Measurements from ENCODE around the gene TXNRD1. TPM values are rescaled to one million over a fixed set of nuclear protein-coding genes. Genes with fewer than 3 reads are reported as not detected.

TXNRD1 gene
- total RNA-seq, 2 donors from 2014 or later: 83.4 to 144 TPM

GRCh38 chr12:104313568-104314241 lies 98.1 kb downstream of the TXNRD1 start:
- Histone ChIP-seq H3K4me3 (ENCODE audit: low read length) (no peak overlapping the region), H3K27me3 (ENCODE audit: control insufficient read depth, insufficient read depth, low read length, poor library complexity, severe bottlenecking) (no peaks in the 10 kb centered on the region), H3K36me3 (ENCODE audit: control insufficient read depth, insufficient read depth, low read length) (peaks cover 77% of the 10 kb centered on the region), H3K9me3 (ENCODE audit: control insufficient read depth, low read length) (no peaks in the 10 kb centered on the region), H3K27ac (ENCODE audit: low read depth, low read length) (no peak overlapping the region), H3K4me1 (ENCODE audit: control insufficient read depth, insufficient read depth, low read length) (no peaks in the 10 kb centered on the region), H3K9ac (ENCODE audit: extremely low read depth, low read length, poor library complexity, severe bottlenecking) (no peak overlapping the region)
- no peak for DNase-seq
- Mint-ChIP-seq H3K27ac (no peak overlapping the region), H3K9me3 (no peaks in the 10 kb centered on the region), H3K4me3 (no peak overlapping the region), H3K4me1 (peaks cover 3% of the 10 kb centered on the region), H3K27me3 (ENCODE audit: insufficient read depth) (no peaks in the 10 kb centered on the region), H3K36me3 (ENCODE audit: low read depth) (peaks cover 61% of the 10 kb centered on the region)
- WGBS, 2 experiments (ENCODE audit: insufficient coverage in 1 of 2, insufficient read length in 1 of 2): 69 to 70% methylated on average over 4 of the region's 4 CpGs
- TF ChIP-seq CTCF (conservative IDR thresholded peaks at IDR 0.05): no peak

GRCh38 chr12:104314242-104314614 lies 98.6 kb downstream of the TXNRD1 start:
- H3K9ac ChIP-seq (ENCODE audit: extremely low read depth, low read length, poor library complexity, severe bottlenecking): no peak overlapping the region
- no peak for DNase-seq
- WGBS, 2 experiments (ENCODE audit: insufficient coverage in 1 of 2, insufficient read length in 1 of 2): 95 to 100% methylated on average over 1 of the region's 1 CpG
- no peaks in the 10 kb centered on the region for H3K9me3 Mint-ChIP-seq
- H3K9me3 ChIP-seq (ENCODE audit: control insufficient read depth, low read length): no peaks in the 10 kb centered on the region
- H3K27me3 Mint-ChIP-seq (ENCODE audit: insufficient read depth): no peaks in the 10 kb centered on the region
- no peak overlapping the region for H3K4me3 ChIP-seq (ENCODE audit: low read length)
- no peaks in the 10 kb centered on the region for H3K4me1 ChIP-seq (ENCODE audit: control insufficient read depth, insufficient read depth, low read length)
- H3K27ac ChIP-seq (ENCODE audit: low read depth, low read length): no peak overlapping the region
- H3K36me3 ChIP-seq (ENCODE audit: control insufficient read depth, insufficient read depth, low read length): peaks cover 82% of the 10 kb centered on the region
- no peak overlapping the region for H3K27ac Mint-ChIP-seq
- no peak overlapping the region for H3K4me3 Mint-ChIP-seq
- peaks cover 3% of the 10 kb centered on the region for H3K4me1 Mint-ChIP-seq
- H3K27me3 ChIP-seq (ENCODE audit: control insufficient read depth, insufficient read depth, low read length, poor library complexity, severe bottlenecking): no peaks in the 10 kb centered on the region
- no peak for TF ChIP-seq CTCF (conservative IDR thresholded peaks at IDR 0.05)
- peaks cover 63% of the 10 kb centered on the region for H3K36me3 Mint-ChIP-seq (ENCODE audit: low read depth)

GRCh38 chr12:104315326-104316224 lies 100.0 kb downstream of the TXNRD1 start:
- no peaks in the 10 kb centered on the region for H3K27me3 Mint-ChIP-seq (ENCODE audit: insufficient read depth)
- H3K9ac ChIP-seq (ENCODE audit: extremely low read depth, low read length, poor library complexity, severe bottlenecking): no peak overlapping the region
- TF ChIP-seq CTCF (conservative IDR thresholded peaks at IDR 0.05): no peak
- H3K4me3 Mint-ChIP-seq: no peak overlapping the region
- no peak overlapping the region for H3K27ac Mint-ChIP-seq
- DNase-seq: no peak
- H3K4me1 ChIP-seq (ENCODE audit: control insufficient read depth, insufficient read depth, low read length): no peaks in the 10 kb centered on the region
- H3K9me3 ChIP-seq (ENCODE audit: control insufficient read depth, low read length): no peaks in the 10 kb centered on the region
- peaks cover 72% of the 10 kb centered on the region for H3K36me3 Mint-ChIP-seq (ENCODE audit: low read depth)
- no peak overlapping the region for H3K4me3 ChIP-seq (ENCODE audit: low read length)
- peaks cover 91% of the 10 kb centered on the region for H3K36me3 ChIP-seq (ENCODE audit: control insufficient read depth, insufficient read depth, low read length)
- no peak overlapping the region for H3K27ac ChIP-seq (ENCODE audit: low read depth, low read length)
- H3K9me3 Mint-ChIP-seq: no peaks in the 10 kb centered on the region
- H3K27me3 ChIP-seq (ENCODE audit: control insufficient read depth, insufficient read depth, low read length, poor library complexity, severe bottlenecking): no peaks in the 10 kb centered on the region
- WGBS, 2 experiments (ENCODE audit: insufficient coverage in 1 of 2, insufficient read length in 1 of 2): 89 to 90% methylated on average over 8 to 9 of the region's 10 CpGs
- H3K4me1 Mint-ChIP-seq: no peaks in the 10 kb centered on the region
